Measurements from ENCODE around the gene ROR2. TPM values are rescaled to one million over a fixed set of nuclear protein-coding genes. Genes with fewer than 3 reads are reported as not detected.

ROR2 gene
- total RNA-seq, 2 donors from 2014 or later, result 0.21 to 0.68 TPM

- DNase-seq (ENCODE audit: low spot score), result no peak
- H3K9me3 ChIP-seq, result no peaks in the 10 kb centered on the region
- no peak overlapping the region for H3K27ac ChIP-seq
- no peaks in the 10 kb centered on the region for H3K27me3 ChIP-seq (replicated peaks; ENCODE audit: insufficient read depth)
- no peak overlapping the region for H3K4me3 ChIP-seq
- no peak for ATAC-seq (ENCODE audit: insufficient number of reproducible peaks, low FRiP score, low read depth)
- no peaks in the 10 kb centered on the region for H3K36me3 ChIP-seq
- no peak for TF ChIP-seq CTCF (IDR thresholded peaks at IDR 0.05)
- H3K4me1 ChIP-seq (ENCODE audit: control insufficient read depth in 1 of 2, low read depth in 2 of 2), result no peaks in the 10 kb centered on the region
Measured at GRCh38 chr9:91943478-91944470, 6.3 kb downstream of the ROR2 start.

- Histone ChIP-seq H3K4me1 (ENCODE audit: control insufficient read depth in 1 of 2, low read depth in 2 of 2) (no peaks in the 10 kb centered on the region), H3K36me3 (no peaks in the 10 kb centered on the region), H3K27ac (no peak overlapping the region), H3K4me3 (no peak overlapping the region), H3K27me3 (replicated peaks; ENCODE audit: insufficient read depth) (no peaks in the 10 kb centered on the region), H3K9me3 (no peaks in the 10 kb centered on the region)
- DNase-seq (ENCODE audit: low spot score) (no peak), ATAC-seq (ENCODE audit: insufficient number of reproducible peaks, low FRiP score, low read depth) (no peak)
- TF ChIP-seq CTCF (IDR thresholded peaks at IDR 0.05), result no peak
Measured at GRCh38 chr9:91942201-91942600, 7.8 kb downstream of the ROR2 start.

GRCh38 chr9:91939978-91940377 lies 10.1 kb downstream of the ROR2 start:
- H3K4me1 ChIP-seq (ENCODE audit: control insufficient read depth in 1 of 2, low read depth in 2 of 2), result no peaks in the 10 kb centered on the region
- H3K27me3 ChIP-seq (replicated peaks; ENCODE audit: insufficient read depth), result no peaks in the 10 kb centered on the region
- H3K36me3 ChIP-seq, result no peaks in the 10 kb centered on the region
- DNase-seq (ENCODE audit: low spot score) (no peak), ATAC-seq (ENCODE audit: insufficient number of reproducible peaks, low FRiP score, low read depth) (no peak)
- no peaks in the 10 kb centered on the region for H3K9me3 ChIP-seq
- no peak overlapping the region for H3K27ac ChIP-seq
- TF ChIP-seq CTCF (IDR thresholded peaks at IDR 0.05), result no peak
- H3K4me3 ChIP-seq, result no peak overlapping the region

GRCh38 chr9:91937727-91938126 lies 12.3 kb downstream of the ROR2 start:
- H3K27me3 ChIP-seq (replicated peaks; ENCODE audit: insufficient read depth), result no peaks in the 10 kb centered on the region
- H3K27ac ChIP-seq, result no peak overlapping the region
- H3K4me1 ChIP-seq (ENCODE audit: control insufficient read depth in 1 of 2, low read depth in 2 of 2), result no peaks in the 10 kb centered on the region
- no peaks in the 10 kb centered on the region for H3K36me3 ChIP-seq
- no peak for DNase-seq (ENCODE audit: low spot score)
- ATAC-seq (ENCODE audit: insufficient number of reproducible peaks, low FRiP score, low read depth), result no peak
- H3K9me3 ChIP-seq, result no peaks in the 10 kb centered on the region
- no peak overlapping the region for H3K4me3 ChIP-seq
- TF ChIP-seq CTCF (IDR thresholded peaks at IDR 0.05), result no peak

- ATAC-seq (ENCODE audit: insufficient number of reproducible peaks, low FRiP score, low read depth), result no peak
- Histone ChIP-seq H3K27me3 (replicated peaks; ENCODE audit: insufficient read depth) (no peaks in the 10 kb centered on the region), H3K9me3 (no peaks in the 10 kb centered on the region), H3K27ac (no peak overlapping the region), H3K36me3 (no peaks in the 10 kb centered on the region), H3K4me1 (ENCODE audit: control insufficient read depth in 1 of 2, low read depth in 2 of 2) (no peaks in the 10 kb centered on the region), H3K4me3 (no peak overlapping the region)
- TF ChIP-seq CTCF (IDR thresholded peaks at IDR 0.05), result no peak
- no peak for DNase-seq (ENCODE audit: low spot score)
Measured at GRCh38 chr9:91937056-91937455, 13.0 kb downstream of the ROR2 start.

Data from thoracic aorta (tissue), 2 donors.